ENCODE measurements around the gene PDS5B. TPM values are rescaled to one million over a fixed set of nuclear protein-coding genes. Genes with fewer than 3 reads are reported as not detected.
"Not testable (repeated sequence)": the region's sequence is repeated elsewhere in the genome, so short reads cannot be mapped to it uniquely, and the experiment has no call there.

The PDS5B gene
- total RNA-seq, 1 donor = 44.9 TPM

- DNase-seq (ENCODE audit: low read depth) = peak; percentile 53
- no peak for TF ChIP-seq CTCF (IDR thresholded peaks at IDR 0.05; ENCODE audit: insufficient read depth, low read depth, low read length)
- no peak overlapping the region for H3K4me3 ChIP-seq (ENCODE audit: low read depth, low read length)
Observed at GRCh38 chr13:32548837-32549236, 37.4 kb upstream of the PDS5B start.

- DNase-seq (ENCODE audit: low read depth) = no peak
- no peak overlapping the region for H3K4me3 ChIP-seq (ENCODE audit: low read depth, low read length)
- TF ChIP-seq CTCF (IDR thresholded peaks at IDR 0.05; ENCODE audit: insufficient read depth, low read depth, low read length) = no peak
Observed at GRCh38 chr13:32549788-32550187, 36.5 kb upstream of the PDS5B start.

GRCh38 chr13:32553720-32554119 lies 32.5 kb upstream of the PDS5B start:
- TF ChIP-seq CTCF (IDR thresholded peaks at IDR 0.05; ENCODE audit: insufficient read depth, low read depth, low read length) = no peak
- DNase-seq (ENCODE audit: low read depth) = no peak
- no peak overlapping the region for H3K4me3 ChIP-seq (ENCODE audit: low read depth, low read length)

- H3K4me3 ChIP-seq (ENCODE audit: low read depth, low read length) = no peak overlapping the region
- no peak for TF ChIP-seq CTCF (IDR thresholded peaks at IDR 0.05; ENCODE audit: insufficient read depth, low read depth, low read length)
- DNase-seq (ENCODE audit: low read depth) = no peak
Observed at GRCh38 chr13:32555613-32556012, 30.6 kb upstream of the PDS5B start.

- not testable (repeated sequence) for H3K4me3 ChIP-seq (ENCODE audit: low read depth, low read length); DNase-seq (ENCODE audit: low read depth)
Observed at GRCh38 chr13:32560842-32561241, 25.4 kb upstream of the PDS5B start.

- not testable (repeated sequence) for H3K4me3 ChIP-seq (ENCODE audit: low read depth, low read length); DNase-seq (ENCODE audit: low read depth)
Observed at GRCh38 chr13:32575687-32576086, 10.6 kb upstream of the PDS5B start.

- no peak overlapping the region for H3K4me3 ChIP-seq (ENCODE audit: low read depth, low read length)
- no peak for TF ChIP-seq CTCF (IDR thresholded peaks at IDR 0.05; ENCODE audit: insufficient read depth, low read depth, low read length)
Observed at GRCh38 chr13:32577032-32577431, 9.2 kb upstream of the PDS5B start.

GRCh38 chr13:32581177-32581786 lies 5.0 kb upstream of the PDS5B start:
- DNase-seq (ENCODE audit: low read depth) = peak; percentile 40
- H3K4me3 ChIP-seq (ENCODE audit: low read depth, low read length) = no peak overlapping the region
- TF ChIP-seq CTCF (IDR thresholded peaks at IDR 0.05; ENCODE audit: insufficient read depth, low read depth, low read length) = peak; percentile 47

More at GRCh38 chr13:32577032-32577431, 9.2 kb upstream of the PDS5B start:
- DNase-seq (ENCODE audit: low read depth) = no peak
